DMS53 treated with DMSO at 0.1 percent for 48 hours (cell line): ENCODE measurements around the gene CRTAC1.

Experiments used
- DNase-seq: peaks from one replicate; lab custom pipeline; 2025; ENCODE audit not compliant: unreplicated experiment; lab: John Stamatoyannopoulos, UW

The CRTAC1 gene

DNA sequence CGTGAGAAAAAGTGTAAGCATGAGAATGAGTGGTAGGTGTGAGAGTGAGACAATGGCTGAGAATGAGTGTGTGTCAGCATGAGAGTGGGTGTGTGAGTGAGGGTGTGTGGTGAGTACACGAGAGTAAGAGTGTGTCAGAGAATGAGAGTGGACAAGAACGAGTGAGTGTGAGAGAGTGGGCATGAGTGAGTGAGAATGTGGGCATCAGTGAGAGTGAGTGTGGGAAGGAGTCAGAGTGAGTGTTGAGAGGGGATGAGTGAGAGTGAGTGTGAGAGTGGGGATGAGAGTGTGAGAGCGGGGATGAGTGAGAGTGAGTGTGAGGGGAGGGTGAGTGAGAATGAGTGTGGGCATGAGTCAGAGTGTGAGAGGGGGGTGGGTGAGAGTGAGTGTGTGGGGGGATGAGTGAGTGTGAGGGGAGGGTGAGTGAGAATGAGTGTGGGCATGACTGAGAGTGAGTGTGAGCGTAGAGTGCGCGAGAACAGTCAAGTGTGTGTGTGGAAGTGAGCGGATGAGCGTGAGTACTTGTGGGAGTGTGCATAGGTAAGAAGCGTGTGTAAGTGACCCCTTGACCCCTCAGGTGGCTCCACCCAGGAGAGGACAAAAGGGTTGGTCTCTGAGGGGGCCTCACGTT is 105.0 kb downstream of the CRTAC1 start:
- no peak for DNase-seq

DNA sequence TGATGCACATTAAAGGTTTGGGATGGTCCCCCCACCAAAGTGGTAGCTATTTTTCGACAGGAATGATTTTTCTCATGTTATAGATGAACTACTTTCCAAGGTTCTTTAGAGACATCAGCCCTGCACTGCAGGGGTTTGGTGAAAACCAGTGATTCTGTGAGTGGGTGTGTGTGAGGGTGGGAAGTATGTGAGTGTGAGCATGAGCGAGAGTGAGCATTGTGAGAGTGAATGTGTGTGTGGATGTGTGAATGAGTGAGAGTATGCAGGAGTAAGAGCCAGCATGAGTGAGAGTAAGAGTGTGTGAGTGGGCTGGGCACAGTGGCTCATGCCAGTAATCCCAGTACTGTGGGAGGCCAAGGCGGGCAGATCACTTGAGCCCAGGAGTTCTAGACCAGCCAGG is 105.7 kb downstream of the CRTAC1 start:
- DNase-seq: no peak

DNA sequence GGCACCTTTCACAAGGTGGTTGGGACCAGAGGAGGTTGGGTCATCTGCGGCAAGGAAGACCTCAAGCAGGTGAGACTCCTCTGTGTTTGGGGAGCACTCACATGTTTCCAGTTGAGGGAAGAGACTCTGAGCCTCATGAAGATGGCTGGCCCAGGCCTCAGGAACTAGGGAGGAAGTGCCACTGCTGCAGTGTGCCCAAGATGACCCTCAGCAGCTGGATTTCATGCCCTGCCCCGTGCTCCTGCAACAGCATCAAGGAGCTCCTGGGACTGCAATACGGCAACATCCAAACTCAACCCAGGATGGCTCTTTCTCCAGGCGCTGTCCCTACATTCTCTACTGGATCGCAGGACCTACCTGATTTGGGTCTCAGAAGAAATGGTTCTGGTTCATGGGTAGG is 106.9 kb downstream of the CRTAC1 start:
- no peak for DNase-seq

- no peak for DNase-seq
These were observed 107.4 kb downstream of the CRTAC1 start for GRCh38 chr10:97923057-97923456.

- no peak for DNase-seq
These were observed 108.2 kb downstream of the CRTAC1 start for GRCh38 chr10:97922022-97922758.

- DNase-seq: no peak
These were observed 108.8 kb downstream of the CRTAC1 start for GRCh38 chr10:97921581-97922021.

DNA sequence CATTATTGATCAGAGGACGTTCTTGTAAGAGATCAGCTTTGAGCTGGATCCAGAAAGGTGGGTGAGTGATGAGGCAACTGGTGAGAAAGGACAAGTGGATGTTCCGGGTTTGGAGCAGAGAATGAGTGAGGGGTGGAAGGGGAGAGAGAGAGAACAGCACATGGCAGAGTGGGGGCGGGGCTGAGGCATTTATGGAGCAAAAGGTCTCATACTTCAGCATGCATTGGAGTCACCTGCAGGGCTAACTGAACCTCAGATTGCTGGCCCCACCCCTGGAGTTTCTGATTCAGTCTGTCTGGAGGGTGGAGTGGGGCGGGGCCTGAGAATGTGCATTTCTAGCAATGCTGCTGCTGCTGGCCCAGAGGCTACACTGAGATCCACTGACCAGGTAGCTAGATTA is 109.6 kb downstream of the CRTAC1 start:
- no peak for DNase-seq

DNA sequence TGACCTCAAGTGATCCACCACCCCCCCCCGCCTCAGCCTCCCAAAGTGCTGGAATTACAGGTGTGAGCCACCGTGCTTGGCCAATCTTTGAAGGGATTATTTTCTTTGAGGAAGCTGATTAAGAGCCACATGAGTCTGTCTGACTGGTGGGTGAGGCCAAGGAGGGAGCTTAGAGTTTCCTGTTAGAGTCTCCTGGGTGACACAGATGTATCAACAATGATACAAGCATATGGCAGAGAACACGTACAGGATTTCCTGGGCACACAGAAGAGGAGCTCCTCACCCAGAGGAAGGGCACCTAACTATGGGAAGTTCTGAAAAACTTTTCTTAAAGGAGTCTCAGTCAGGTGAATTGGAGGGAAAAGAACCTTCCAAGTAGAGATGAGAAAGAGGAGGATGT is 111.4 kb downstream of the CRTAC1 start:
- no peak for DNase-seq

GRCh38 chr10:97916586-97916985 is 113.8 kb downstream of the CRTAC1 start:
- DNase-seq: no peak

GRCh38 chr10:97915346-97916131 is 114.9 kb downstream of the CRTAC1 start:
- DNase-seq: no peak

- DNase-seq: peak; percentile 91
These were observed 115.6 kb downstream of the CRTAC1 start for GRCh38 chr10:97914837-97915211.

DNA sequence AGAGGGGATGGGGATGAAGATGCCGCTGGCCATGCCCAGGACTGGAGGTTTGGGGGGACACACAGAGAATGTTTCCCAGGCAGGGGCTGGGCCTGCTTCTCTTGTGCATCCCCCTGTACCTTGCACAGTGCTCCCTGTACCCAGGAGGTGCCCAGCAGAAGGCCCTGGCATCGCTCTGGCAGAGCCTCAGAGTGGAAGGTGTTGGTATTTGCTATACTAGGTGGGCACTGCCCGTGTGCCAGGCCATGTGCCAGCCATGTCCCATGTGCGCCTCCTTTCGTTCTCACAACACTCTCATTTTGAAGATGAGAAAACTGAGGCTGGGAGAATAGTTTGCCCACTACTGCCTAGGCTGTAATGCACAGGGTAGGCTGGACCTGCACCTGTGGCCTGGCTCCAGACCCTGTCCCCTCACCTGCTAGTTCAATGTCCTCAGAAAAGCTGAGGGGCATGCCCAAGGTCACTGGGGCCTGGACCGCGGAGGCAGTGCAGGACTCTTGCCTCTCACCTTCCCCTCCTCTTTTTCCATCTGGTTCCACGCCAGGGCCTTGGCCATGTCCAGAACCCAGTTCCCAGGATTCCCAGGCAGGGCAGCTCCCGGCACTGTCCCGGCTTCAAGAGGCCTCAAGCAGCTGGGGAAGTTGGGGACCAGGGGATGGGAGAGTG is 116.1 kb downstream of the CRTAC1 start:
- no peak for DNase-seq

DNA sequence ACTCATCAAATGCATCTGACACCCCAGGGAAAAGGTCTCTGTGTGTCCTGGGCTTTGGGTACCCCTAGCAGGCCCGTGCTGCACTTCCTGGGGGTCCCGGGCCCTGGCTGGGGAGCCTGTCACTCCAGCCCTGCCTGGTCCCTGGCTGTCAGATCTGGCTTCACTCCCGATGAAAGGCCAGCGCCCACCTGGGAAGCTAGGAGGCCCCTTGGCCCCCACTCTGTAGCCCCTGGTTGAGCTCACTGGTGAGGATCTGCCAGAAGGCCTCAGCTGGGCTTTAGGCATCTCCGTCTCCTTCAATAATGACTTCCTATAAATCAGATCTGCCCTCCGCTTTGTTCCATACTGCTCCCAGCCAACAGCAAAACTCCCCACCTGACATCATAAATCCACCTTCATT is 116.8 kb downstream of the CRTAC1 start:
- DNase-seq: no peak

DNA sequence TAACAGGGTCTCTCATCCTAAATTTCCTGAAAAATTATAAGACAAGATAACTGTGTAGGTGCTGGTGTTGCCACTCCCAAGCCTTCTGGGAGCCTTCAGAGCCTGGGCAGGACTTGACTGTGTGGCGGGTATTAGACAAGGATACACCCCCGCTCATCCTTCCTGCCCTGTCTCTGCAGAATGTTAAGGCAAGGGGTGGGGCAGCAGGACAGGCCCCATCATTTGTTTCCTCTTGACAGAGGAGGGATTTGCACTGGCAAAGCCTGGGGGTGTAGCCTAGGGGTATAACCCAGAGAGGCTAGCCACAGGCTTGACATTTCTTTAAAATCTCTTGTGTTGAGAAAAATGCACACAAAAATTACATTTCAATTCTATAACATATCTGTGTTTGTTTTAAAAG is 117.2 kb downstream of the CRTAC1 start:
- DNase-seq: no peak

DNA sequence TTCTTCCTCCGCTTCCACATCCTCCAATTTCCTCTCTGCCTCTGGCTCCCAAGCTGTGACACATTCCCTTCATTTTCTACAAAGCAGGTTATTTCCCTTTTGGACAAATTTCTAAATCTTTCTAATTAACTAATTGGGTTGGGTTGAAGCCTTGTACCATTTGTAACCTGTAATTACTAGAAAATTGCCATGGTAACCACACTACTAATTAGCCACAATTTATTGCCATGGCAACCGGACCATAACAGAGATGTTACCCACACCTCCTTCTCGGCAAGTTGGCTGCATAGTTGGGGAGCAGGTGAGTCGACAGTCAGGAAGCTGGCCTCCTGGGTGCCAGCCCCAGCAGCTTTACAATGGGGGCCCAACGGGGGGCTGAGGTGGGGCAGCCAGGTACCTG is 119.2 kb downstream of the CRTAC1 start:
- DNase-seq: no peak

DNA sequence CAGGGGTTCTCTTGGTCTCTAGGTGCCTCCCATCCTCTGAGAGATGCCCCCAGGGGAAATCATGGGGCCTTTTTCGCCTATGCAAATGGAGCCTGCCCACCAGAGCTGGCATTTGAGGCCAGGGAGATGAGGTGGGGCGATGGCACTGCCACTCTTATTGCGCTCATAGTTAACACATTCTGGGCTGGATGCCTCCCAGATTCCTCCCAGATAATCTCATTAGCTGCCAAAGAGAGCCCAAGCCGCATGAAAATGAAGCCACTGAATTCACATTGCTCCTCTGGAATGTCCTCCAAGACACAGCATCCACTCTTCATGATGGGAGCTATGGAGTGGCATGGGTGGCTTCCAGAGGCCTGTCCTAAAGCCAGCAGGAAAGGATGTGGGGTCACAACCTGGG is 119.8 kb downstream of the CRTAC1 start:
- no peak for DNase-seq

GRCh38 chr10:97907830-97908229 is 122.6 kb downstream of the CRTAC1 start:
- DNase-seq: no peak

DNA sequence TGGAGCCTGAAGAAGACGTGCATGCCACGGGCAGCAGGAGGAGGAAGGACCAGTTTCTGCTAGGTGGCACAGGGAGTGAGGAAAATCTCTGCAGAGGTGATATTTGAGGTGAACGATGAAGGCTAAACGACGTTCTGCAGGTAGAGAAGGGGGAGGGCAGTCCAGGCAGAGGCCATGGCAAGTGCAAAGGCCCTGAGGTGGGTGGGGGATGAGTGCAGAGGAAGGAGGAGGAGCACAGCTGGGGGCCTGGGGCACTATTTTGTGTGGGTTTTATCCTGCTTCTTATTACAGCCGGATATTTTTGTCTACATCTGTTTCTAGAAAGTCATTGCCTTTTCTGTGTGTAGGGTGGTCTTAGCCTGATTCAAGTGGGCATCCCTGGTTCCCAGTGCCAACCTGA is 123.2 kb downstream of the CRTAC1 start:
- no peak for DNase-seq

- DNase-seq: no peak
These were observed 125.1 kb downstream of the CRTAC1 start for GRCh38 chr10:97905276-97905675.

DNA sequence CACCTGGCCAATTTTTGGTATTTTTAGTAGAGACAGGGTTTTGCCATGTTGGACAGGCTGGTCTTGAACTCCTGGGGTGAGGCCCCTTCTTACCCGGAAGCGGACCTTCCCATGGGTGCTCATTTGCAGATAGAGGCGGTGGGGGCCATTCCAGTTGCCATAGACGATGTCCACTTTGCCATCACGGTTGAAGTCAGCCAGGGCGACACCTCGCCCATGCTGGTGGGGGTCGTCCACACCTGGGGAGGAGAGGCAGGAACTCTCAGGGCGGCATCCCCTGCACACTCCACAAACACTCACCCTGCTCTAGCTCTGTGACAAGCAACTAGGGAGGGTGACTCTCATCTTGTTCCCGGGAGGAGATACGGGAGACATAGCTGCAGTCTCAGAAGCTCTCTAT is 125.8 kb downstream of the CRTAC1 start:
- DNase-seq: no peak

DNA sequence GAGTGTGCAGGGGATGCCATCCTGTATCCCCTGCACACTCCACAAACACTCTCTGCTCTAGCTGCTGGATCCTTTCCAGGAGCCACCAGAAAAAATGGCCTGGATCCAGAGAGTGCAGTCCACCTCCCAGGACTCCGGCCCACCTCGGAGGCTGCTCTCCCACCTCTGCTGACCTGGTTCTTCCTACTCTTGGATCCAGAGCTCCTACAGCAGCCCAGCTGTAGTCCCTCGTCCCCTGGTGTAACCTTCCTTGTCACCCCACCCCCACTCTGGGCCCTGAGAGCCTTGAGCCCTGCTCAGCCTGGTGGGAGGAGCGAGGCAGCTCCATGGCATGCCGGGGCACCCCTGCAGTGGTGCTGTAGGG is 126.4 kb downstream of the CRTAC1 start:
- no peak for DNase-seq
